ENCODE results near the gene MALAT1. TPM values are rescaled to one million over a fixed set of nuclear protein-coding genes. Genes with fewer than 3 reads are reported as not detected.

The MALAT1 gene
- total RNA-seq, 4 donors from 2014 or later, result 17,948 to 48,028 (median 23,406) TPM

DNA sequence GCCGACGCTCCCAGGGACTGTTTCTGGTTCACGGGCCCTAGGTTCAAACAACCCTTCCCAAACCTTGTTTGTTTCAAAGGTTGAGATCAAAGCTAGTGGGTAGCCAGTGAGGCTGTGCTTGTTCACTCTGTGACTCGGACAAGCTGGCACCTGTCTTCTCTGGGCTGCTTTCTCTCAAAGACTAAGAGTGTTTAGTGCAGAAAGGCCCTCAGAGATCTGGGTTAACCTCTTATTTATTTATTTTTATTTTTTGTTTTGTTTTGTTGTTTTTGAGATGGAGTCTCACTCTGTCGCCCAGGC is 13.0 kb upstream of the MALAT1 start:
- H3K9me3 ChIP-seq, result no peaks in the 10 kb centered on the region
- TF ChIP-seq, protein P1, sequence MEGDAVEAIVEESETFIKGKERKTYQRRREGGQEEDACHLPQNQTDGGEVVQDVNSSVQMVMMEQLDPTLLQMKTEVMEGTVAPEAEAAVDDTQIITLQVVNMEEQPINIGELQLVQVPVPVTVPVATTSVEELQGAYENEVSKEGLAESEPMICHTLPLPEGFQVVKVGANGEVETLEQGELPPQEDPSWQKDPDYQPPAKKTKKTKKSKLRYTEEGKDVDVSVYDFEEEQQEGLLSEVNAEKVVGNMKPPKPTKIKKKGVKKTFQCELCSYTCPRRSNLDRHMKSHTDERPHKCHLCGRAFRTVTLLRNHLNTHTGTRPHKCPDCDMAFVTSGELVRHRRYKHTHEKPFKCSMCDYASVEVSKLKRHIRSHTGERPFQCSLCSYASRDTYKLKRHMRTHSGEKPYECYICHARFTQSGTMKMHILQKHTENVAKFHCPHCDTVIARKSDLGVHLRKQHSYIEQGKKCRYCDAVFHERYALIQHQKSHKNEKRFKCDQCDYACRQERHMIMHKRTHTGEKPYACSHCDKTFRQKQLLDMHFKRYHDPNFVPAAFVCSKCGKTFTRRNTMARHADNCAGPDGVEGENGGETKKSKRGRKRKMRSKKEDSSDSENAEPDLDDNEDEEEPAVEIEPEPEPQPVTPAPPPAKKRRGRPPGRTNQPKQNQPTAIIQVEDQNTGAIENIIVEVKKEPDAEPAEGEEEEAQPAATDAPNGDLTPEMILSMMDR (IDR thresholded peaks at IDR 0.05), result no peak
- TF ChIP-seq POLR2A (IDR thresholded peaks at IDR 0.05) (no peak), POLR2AphosphoS5 (IDR thresholded peaks at IDR 0.05) (no peak), EP300 (IDR thresholded peaks at IDR 0.05; ENCODE audit: low read depth) (no peak)
- H3K4me1 ChIP-seq, result peaks cover 47 to 68% (median 59%) of the 10 kb centered on the region in 4 donors
- no peaks in the 10 kb centered on the region for H3K27me3 ChIP-seq
- intact Hi-C loops (cut with DNase I; ENCODE audit: low total_unique reads) (no loop called here), in situ Hi-C loops (cut with MboI; ENCODE audit: low pct_ligation_motif_present in 1 of 4, low pct_unique_long_range_greater_than_20kb in 1 of 4, low sequenced_read_pairs in 3 of 4) (no loop called here)
- 40 to 55% methylated on average over 4 to 5 of the region's 5 CpGs for whole genome bisulfite sequencing, 2 donors (ENCODE audit: low coverage in 1 of 2)
- H3K4me3 ChIP-seq, result no peak overlapping the region
- peak overlapping the region; percentile 98 to 100 (median 99) for H3K27ac ChIP-seq
- DNase-seq, result no peak
- H3K36me3 ChIP-seq, result no peaks in the 10 kb centered on the region

DNA sequence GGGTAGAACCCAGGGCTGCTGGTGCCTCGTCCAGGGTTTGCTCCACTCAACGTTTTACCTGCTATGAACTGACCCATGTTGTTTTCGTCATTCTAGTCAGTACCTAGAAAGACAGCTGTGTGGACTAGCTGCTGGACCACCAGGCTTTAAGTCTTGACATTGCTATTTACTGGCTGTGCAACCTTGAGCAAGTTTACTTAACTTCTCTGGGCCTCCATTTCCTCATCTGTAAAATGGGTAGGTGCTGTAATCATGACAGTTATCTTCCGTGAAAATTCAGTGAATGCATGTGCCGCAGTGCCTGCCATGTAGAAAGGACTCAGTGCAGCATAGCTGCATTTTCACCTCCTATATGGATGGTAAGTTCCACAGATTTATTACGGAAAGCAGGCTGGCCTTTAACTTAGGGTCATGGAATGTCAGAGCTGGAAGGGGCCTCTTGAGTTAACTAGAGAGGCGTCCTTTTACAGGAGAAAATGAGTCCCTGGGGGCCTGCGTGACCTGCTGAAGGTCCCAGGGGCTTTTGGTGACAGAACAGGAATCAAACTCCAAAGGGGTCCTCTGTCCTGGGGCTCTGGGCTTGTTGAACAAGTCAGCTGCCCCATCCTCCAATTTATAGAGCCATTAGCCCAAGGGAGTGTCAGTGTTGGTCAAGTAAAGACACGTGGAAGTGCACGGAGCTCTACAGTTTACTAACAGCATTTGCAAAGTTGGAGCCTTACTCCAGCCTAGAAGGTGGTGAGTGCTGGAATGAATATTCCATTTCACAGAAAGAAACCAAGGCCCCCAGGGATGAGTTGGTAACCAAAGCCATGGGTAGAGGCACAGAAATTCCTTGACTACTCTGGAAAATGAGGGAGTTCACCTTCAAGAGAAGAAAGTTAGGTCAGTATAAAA is 12.0 kb upstream of the MALAT1 start:
- no peak for TF ChIP-seq POLR2AphosphoS5 (IDR thresholded peaks at IDR 0.05)
- TF ChIP-seq, protein P1 (IDR thresholded peaks at IDR 0.05), result no peak
- TF ChIP-seq POLR2A (IDR thresholded peaks at IDR 0.05), result no peak
- TF ChIP-seq EP300 (IDR thresholded peaks at IDR 0.05; ENCODE audit: low read depth), result no peak
- intact Hi-C loops (cut with DNase I; ENCODE audit: low total_unique reads) (no loop called here), in situ Hi-C loops (cut with MboI; ENCODE audit: low pct_ligation_motif_present in 1 of 4, low pct_unique_long_range_greater_than_20kb in 1 of 4, low sequenced_read_pairs in 3 of 4) (no loop called here)
- 70 to 80% methylated on average over 2 to 10 of the region's 10 CpGs for WGBS, 2 donors (ENCODE audit: low coverage in 1 of 2)
- no peak for DNase-seq
- Histone ChIP-seq H3K4me3 (no peak overlapping the region), H3K27ac (peak overlapping the region; percentile 98 to 100 (median 99)), H3K36me3 (no peaks in the 10 kb centered on the region), H3K4me1 (peaks cover 56 to 69% (median 65%) of the 10 kb centered on the region in 4 donors), H3K9me3 (no peaks in the 10 kb centered on the region), H3K27me3 (no peaks in the 10 kb centered on the region)

DNA sequence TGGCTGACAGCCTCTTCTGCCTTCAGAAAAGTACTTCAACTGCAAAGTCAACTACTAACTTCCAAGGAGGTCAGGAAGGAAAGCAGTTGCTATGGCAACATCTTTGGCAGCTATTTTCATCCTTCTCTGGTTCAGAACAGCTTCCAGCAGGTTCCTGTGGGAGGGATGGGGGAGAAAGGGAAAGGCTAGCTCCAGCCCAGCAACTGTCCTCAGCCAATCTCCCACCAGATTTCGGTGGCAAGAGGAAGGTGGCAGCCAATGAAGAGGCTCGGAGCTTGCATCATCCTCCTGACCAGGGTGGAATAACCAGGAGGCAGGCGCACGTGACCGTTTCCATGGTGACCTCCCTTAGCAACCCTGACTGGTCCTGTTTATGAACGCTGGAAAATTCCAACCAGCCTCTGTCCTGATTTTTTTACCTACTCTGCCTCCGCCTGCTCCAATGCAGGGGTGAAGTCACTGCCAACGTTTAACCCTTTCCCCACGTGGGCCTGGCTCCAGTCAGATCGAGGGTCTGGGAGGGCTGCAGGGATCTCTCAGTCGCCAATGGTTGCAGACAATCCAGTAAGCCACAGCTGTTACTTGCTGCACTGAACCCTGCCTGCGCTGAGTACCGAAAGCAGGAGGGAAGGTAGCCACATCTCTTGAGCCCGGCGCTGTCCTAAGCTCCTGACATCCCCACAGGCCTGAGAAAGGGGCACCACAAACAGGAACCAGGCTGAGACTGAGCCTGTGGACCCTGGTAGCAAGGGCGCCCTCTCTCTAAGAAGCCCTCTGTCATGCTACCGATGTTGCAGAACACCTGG is 11.2 kb upstream of the MALAT1 start:
- peak; percentile 33 for TF ChIP-seq EP300 (IDR thresholded peaks at IDR 0.05; ENCODE audit: low read depth)
- TF ChIP-seq POLR2AphosphoS5 (IDR thresholded peaks at IDR 0.05), result peak; percentile 42 to 59 (median 48)
- TF ChIP-seq, protein P1 (IDR thresholded peaks at IDR 0.05), result no peak
- TF ChIP-seq POLR2A (IDR thresholded peaks at IDR 0.05), result no peak
- H3K36me3 ChIP-seq, result no peaks in the 10 kb centered on the region
- H3K4me1 ChIP-seq, result peaks cover 65 to 78% (median 74%) of the 10 kb centered on the region in 4 donors
- in situ Hi-C loops (cut with MboI; ENCODE audit: low pct_ligation_motif_present in 1 of 4, low pct_unique_long_range_greater_than_20kb in 1 of 4, low sequenced_read_pairs in 3 of 4) (no loop called here), intact Hi-C loops (cut with DNase I; ENCODE audit: low total_unique reads) (no loop called here)
- DNase-seq, result peak; percentile 95
- H3K27ac ChIP-seq, result peak overlapping the region; percentile 98 to 100 (median 99)
- 0 to 15% methylated on average over 6 to 15 of the region's 17 CpGs for WGBS, 2 donors (ENCODE audit: low coverage in 1 of 2)
- no peaks in the 10 kb centered on the region for H3K9me3 ChIP-seq
- no peaks in the 10 kb centered on the region for H3K27me3 ChIP-seq
- peak overlapping the region in 2 of 4 donors; percentile 2 to 7 for H3K4me3 ChIP-seq
